Astrocyte (in vitro differentiated cells and primary cell): Measurements from ENCODE around the gene ZMYM5.

Source experiments
- EZH2 ChIP-seq: IDR thresholded peaks from 2 replicates; pipeline ENCODE4 v1.6.1; 2012; ENCODE audit warnings: mild to moderate bottlenecking, low read length, inconsistent platforms; ENCODE audit not compliant: insufficient read depth
- TF ChIP-seq, protein P1 (sequence below): IDR thresholded peaks from 2 replicates; pipeline ENCODE4 v1.5.1; 2011; ENCODE audit warnings: low read depth, mild to moderate bottlenecking, inconsistent platforms, low read length, moderate library complexity; ENCODE audit not compliant: insufficient read depth

- TF ChIP-seq, protein P1, sequence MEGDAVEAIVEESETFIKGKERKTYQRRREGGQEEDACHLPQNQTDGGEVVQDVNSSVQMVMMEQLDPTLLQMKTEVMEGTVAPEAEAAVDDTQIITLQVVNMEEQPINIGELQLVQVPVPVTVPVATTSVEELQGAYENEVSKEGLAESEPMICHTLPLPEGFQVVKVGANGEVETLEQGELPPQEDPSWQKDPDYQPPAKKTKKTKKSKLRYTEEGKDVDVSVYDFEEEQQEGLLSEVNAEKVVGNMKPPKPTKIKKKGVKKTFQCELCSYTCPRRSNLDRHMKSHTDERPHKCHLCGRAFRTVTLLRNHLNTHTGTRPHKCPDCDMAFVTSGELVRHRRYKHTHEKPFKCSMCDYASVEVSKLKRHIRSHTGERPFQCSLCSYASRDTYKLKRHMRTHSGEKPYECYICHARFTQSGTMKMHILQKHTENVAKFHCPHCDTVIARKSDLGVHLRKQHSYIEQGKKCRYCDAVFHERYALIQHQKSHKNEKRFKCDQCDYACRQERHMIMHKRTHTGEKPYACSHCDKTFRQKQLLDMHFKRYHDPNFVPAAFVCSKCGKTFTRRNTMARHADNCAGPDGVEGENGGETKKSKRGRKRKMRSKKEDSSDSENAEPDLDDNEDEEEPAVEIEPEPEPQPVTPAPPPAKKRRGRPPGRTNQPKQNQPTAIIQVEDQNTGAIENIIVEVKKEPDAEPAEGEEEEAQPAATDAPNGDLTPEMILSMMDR = no peak
- TF ChIP-seq EZH2 = no peak
Measured at GRCh38 chr13:19882231-19882630, 18.8 kb upstream of the ZMYM5 start.
